ENCODE results near the gene EID2B.

Gene EID2B

GRCh38 chr19:39497996-39498797 lies 34.5 kb downstream of the EID2B start:
- peak; percentile 64 for DNase-seq

DNA sequence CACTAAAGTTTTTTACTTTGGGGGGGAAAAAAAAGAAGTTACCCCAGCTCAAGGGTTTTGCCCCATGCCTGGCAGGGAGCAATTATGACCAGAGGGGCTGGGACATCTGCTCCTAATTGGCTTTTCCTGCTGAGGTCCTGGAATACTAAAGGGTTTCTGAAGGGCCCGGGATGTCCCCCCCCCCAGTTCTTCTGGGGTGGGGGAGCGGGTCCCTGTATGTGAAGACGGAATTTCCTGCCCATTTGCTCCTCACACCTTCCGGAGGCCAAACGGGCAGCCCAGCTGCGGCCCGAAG lies 35.0 kb downstream of the EID2B start:
- DNase-seq, result no peak

GRCh38 chr19:39496063-39496462 lies 36.6 kb downstream of the EID2B start:
- DNase-seq, result no peak

DNA sequence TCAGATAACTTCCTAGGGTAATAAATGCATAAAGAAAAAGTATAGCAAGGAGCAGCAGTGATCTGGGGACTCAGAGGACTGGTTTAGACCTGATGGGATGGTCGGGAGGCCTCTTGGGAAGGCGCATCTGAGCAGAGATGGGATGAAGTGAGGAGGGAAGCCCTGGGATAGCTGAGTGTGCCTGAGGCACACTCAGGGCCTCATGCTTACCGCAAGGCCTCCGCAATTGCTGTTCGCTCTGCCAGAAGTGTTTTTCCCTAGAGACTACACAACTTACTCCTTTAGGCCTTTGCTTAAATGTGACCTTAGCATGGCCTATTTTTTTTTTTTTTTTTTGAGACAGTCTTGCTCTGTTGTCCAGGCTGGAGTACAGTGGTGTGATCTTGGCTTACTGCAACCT lies 38.0 kb downstream of the EID2B start:
- DNase-seq, result no peak

DNA sequence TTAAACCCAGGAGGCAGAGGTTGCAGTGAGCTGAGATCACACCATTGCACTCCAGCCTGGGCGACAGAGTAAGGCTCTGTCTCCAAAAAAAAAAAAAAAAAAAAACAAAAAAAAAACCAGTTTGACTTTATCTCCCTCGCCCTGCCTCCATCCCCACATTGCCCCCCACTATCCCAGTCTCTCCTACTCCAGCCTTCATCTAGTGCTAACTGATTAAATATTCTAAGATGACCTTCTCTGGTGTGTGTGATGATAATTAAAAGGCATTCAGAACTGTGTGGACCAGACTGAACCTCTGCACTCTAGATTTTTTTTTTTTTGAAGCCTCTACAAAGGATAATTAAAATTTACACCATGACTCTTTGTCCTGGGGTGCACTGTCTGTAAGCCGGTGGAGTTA lies 39.9 kb downstream of the EID2B start:
- no peak for DNase-seq

DNA sequence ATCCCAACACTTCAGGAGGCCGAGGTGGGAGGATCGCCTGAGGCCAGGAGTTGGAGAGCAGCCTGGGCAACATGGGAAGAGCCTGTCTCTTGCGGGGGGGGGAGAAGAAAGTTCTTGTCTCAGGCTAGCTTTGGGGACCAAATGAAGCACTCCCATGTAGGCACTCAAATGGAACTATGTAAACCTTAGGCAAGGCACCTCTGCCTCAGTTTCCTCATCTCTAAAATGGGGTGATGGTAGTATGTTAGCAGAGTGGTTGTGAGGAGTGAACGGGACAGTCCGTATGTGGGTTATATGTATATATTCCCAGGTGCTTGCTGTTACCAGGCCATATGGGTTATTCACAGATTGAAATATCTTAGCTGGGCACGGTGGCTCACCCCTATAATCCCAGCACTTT lies 40.4 kb downstream of the EID2B start:
- DNase-seq, result no peak

DNA sequence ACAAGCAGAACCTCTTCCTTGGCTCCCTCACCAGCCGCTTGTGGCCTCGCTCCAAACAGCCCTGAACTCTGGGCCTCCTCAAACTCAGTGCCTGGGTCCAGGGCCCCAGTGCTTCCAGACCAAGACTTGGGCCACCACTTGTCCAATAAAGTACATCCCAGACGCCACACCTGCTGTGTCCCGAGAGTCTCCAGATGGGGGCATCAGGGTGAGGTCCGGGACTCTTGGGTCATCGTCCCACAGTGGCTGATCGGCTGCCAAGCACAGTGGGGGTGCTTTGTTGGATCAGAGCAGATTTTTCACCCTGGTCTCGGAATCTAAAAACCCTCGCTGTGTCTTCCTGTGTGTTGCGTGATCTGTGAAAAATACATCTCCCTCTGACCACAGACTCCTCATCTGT lies 42.9 kb downstream of the EID2B start:
- no peak for DNase-seq

DNA sequence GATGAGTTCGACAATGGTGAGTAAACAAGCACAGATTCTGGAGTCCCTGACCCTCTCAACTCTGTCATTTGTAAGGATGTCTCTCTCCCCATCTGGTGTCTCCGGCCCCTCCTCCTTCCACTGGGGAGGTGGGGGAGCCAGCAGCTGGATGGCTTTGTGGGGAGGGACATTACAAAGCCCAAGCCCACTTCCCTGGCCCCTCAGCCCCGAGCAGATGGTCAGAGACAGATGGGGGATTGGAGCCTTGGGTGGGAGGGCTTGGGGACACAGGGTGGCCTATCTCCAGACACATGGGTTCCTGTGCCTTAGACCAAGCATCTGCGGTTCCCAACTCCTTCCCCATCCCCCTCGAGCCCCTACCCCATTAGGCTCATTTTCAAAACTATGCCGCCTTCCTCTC lies 49.5 kb downstream of the EID2B start:
- no peak for DNase-seq

DNA sequence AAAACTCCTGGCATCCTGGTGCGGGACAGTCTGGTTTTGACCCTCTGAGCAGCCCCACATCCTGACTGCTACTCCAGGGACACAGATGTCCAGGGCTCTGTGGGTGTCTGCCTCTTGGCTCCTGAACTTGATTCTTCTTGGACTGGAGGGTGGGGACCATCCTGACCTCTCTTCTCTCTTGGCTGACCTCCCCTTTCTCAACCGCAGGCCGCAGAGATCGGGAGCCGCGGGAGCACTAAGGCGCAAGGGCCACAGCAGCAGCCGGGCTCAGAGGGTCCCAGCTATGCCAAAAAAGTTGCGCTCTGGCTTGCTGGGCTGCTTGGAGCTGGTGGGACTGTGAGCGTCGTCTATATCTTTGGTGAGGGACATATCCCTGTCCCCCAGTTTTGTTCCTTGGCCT lies 51.0 kb downstream of the EID2B start:
- no peak for DNase-seq

DNA sequence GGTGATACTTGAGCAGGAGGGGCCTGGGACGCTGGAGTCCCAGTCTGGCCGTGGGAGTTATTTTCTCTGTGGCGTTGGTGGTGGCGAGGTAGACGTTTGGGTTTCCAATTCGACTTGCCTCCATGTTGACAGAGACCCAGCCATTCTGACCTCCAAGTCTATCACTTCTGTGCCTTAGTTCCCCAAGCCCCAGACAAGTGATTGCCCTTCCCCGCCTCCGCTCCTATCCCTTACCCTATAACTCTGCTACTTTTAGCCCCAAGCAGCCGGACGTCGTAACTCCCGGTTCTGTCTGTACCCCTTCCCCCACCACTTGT lies 51.5 kb downstream of the EID2B start:
- no peak for DNase-seq

All from activated CD8-positive, alpha-beta memory T cell treated with anti-CD3 and anti-CD28 coated beads, Interleukin-2, amount 50 U/mL, for 48 hours (primary cell).